HG03097 (cell line): ENCODE measurements around the gene GOLGA8B.
"Not testable (repeated sequence)": the region's sequence is repeated elsewhere in the genome, so short reads cannot be mapped to it uniquely, and the experiment has no call there.

Experiments used
- ATAC-seq: cut with Tn5 transposase; IDR thresholded peaks from one replicate; pipeline ENCODE4 v1.9.1; 2021; ENCODE audit not compliant: unreplicated experiment, low FRiP score

GOLGA8B gene

DNA sequence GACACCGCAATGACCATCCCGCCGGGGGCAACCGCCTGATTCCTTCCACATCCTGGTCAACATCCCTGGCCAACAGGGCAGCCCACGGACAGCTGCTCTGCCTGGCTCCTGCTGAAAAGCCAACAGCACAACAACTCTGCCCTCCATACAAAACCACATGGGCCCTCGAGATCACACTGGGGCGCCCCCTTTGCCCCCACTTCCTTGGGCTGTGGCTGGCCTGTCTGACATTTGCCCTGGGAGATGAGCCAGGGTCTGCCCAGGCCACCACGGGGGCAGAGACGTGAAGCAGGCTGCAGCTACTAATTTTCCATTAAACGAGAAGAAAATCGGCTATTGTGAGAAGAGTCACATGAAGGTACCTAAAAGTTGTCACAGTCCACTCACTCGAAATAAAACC is 16.3 kb downstream of the GOLGA8B start:
- not testable (repeated sequence) for ATAC-seq

GRCh38 chr15:34564711-34565110 is 18.7 kb downstream of the GOLGA8B start:
- ATAC-seq = not testable (repeated sequence)

GRCh38 chr15:34560814-34561213 is 22.6 kb downstream of the GOLGA8B start:
- not testable (repeated sequence) for ATAC-seq

- not testable (repeated sequence) for ATAC-seq
Measured at GRCh38 chr15:34559764-34560163, 23.7 kb downstream of the GOLGA8B start.

DNA sequence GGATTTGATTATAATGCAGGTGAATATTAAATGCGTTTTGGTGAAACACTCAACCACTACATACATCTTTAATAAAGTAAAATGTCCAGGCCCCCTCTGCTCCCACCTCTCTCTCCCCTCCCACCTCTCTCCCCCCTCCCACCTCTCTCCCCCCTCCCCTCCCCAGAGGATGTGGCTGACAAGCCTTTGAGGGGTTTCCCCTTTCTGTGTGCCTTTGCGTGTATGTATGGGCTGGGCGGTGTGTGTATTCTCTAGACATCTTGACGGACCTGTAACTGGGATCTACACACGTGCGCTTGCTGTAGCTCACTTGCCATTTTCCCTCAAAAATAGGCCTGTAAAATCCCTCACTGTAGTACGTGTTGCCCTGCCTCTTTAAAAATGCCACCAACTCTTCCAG is 28.3 kb downstream of the GOLGA8B start:
- ATAC-seq = not testable (repeated sequence)

DNA sequence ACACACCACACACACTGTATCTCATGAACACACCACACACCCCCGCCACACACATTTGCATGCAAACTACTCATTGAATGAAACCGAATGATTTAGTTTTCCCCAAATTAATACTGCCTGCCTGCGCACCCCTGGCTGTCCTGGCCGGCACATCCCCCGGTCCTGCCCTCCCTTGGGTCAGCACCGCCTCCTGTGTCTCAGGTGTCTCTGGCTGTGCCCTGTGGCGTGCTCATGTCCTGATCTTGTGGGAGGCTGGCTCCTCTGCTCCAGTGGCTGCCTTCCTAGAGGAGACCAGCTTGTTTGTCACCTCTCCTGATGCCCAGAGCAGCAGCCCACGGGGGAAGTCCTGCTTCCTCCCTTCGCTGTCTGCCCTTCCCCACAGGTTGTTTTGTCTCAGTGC is 28.7 kb downstream of the GOLGA8B start:
- not testable (repeated sequence) for ATAC-seq

DNA sequence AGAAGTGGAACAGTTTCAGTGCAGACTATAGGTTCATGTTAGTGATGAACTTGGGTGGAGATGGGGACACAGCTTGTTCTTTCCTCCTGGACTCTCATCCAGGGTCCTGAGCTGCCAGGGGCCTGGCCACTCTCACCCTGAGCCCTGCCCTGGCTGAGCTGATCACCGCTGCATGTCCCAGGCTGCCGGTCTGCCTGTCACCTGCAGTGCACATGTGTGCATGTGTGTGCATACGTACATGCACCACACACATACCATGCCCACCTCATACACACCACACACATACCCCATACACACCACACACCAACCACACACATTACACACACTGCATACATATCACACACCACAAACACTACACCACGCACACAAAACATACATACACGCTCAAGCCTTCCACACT is 29.3 kb downstream of the GOLGA8B start:
- not testable (repeated sequence) for ATAC-seq

DNA sequence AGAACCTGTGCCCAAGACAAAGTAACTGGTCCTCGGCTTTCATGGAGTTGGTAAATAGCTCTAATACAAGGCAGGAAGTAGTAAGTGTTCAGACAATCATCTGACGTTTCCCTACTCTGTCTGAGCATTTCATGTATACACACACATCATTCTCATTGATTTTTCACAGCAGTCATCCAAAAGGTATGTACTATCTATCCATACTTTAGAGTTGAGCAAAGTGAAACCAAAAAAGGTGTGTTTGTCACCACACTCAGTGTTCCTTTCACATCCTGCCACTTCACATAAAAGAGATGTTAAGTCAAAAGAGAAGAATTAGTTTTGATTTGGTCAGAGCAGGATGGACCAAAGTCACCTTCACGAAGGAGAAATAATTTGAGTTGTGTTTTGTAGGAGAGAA is 33.3 kb downstream of the GOLGA8B start:
- peak; percentile 57 for ATAC-seq

GRCh38 chr15:34549381-34549809 is 34.1 kb downstream of the GOLGA8B start:
- peak; percentile 58 for ATAC-seq

GRCh38 chr15:34543860-34544649 is 39.4 kb downstream of the GOLGA8B start:
- not testable (repeated sequence) for ATAC-seq

DNA sequence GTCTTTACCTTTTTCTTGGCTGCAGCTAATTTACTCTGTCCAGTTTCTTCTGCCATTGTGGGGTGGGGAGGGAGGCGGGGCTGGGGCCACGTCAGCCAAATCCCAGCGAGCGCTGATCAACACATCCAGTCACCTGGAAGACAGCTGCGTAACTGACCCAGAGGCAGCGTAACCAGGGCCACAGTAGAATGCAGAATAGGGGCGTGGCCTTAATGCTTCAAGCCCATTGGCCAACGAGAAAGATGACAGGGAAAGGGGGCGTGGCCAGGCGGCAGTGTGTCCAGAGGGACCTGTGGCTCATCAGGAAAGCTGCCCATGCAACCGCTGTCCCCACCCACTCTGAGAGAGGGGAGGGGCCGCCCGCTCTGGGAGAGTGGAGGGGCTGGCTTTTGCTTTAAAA is 47.6 kb downstream of the GOLGA8B start:
- ATAC-seq = not testable (repeated sequence)
